Heart right ventricle (tissue), 16 donors: ENCODE measurements around the gene FGF21. TPM values are rescaled to one million over a fixed set of nuclear protein-coding genes. Genes with fewer than 3 reads are reported as not detected.

Experiments used
- ATAC-seq, 8 donors: fragments of 200-7000 bp; cut with Tn5 transposase; one replicate each; pipeline ENCODE4 v1.9.1; 2020; ENCODE audit warnings: mild to moderate bottlenecking in 8 of 8, moderate library complexity in 8 of 8, moderate number of reproducible peaks in 1 of 8
- DNase-seq, 2 donors: peaks; one replicate each; pipeline ENCODE4 v3.0.0-alpha.2; 2020
- H3K27ac ChIP-seq, 10 donors: fragments of 200-600 bp; sonication (generic) in 2 of 10; one replicate each; pipeline versions ENCODE4 v1.5.0 to v1.8.0; 2020 to 2022; ENCODE audit warnings: mild to moderate bottlenecking in 3 of 10
- H3K27me3 ChIP-seq, 7 donors: fragments of 200-600 bp; one replicate each; pipeline ENCODE4 v1.8.0; 2021 to 2022; ENCODE audit warnings: mild to moderate bottlenecking in 2 of 7
- H3K36me3 ChIP-seq, 9 donors: fragments of 200-600 bp; sonication (generic) in 1 of 9; one replicate each; pipeline versions ENCODE4 v1.5.0 to v1.8.0; 2020 to 2022; ENCODE audit warnings: mild to moderate bottlenecking in 2 of 9
- H3K4me1 ChIP-seq, 9 donors: fragments of 200-600 bp; sonication (generic) in 1 of 9; one replicate each; pipeline versions ENCODE4 v1.5.0 to v1.8.0; 2020 to 2022; ENCODE audit warnings: mild to moderate bottlenecking in 4 of 9
- H3K4me3 ChIP-seq, 10 donors: fragments of 200-600 bp; sonication (generic) in 2 of 10; one replicate each; pipeline versions ENCODE4 v1.5.0 to v1.8.0; 2020 to 2022; ENCODE audit warnings: mild to moderate bottlenecking in 7 of 10, moderate library complexity in 2 of 10
- H3K9me3 ChIP-seq, 11 donors: fragments of 200-600 bp in 10 of 11; sonication (generic) in 2 of 11; one replicate each; pipeline versions ENCODE4 v1.5.0 to v1.8.0; 2013 to 2022; ENCODE audit warnings: mild to moderate bottlenecking in 2 of 11, control low read depth in 1 of 11, moderate library complexity in 1 of 11
- WGBS, 2 donors: extraction: QIAGEN DNeasy Blood & Tissue Kit; methylation state at CpG; one replicate each; pipeline ENCODE4 v1.1.7; 2013; ENCODE audit warnings: inconsistent platforms in 1 of 2; 5-methylcytosine and 5-hydroxymethylcytosine counted together
- intact Hi-C, 10 donors: fragments of 100-400 bp; cut with DNase I; formaldehyde crosslinking; loops; one replicate each; pipeline versions ENCODE4 v1.11.1 to v1.14.2; 2022
- polyA plus RNA-seq, 2 donors: library from polyadenylated mRNA; stranded (reverse); fragments of 200-250 nt; gene quantifications; one replicate each; pipeline ENCODE4 v1.2.3, GENCODE V29; 2013
- total RNA-seq, 10 donors: library from RNA; stranded (reverse); fragmentation: NEBNext Ultra II Directional in 3 of 10; extraction: Animal tissue kit (Norgen Biotek cat#: 25700) in 3 of 10; gene quantifications; one replicate each; pipeline versions ENCODE4 v1.2.1 to v1.2.4, GENCODE V29; 2021 to 2023
- TF ChIP-seq, protein P1 (sequence below), 9 donors: fragments of 200-600 bp; sonication (generic) in 2 of 9; IDR thresholded peaks; one replicate each; pipeline versions ENCODE4 v1.5.0 to v1.8.0; 2021 to 2022; ENCODE audit warnings: antibody characterized with exemption in 9 of 9, mild to moderate bottlenecking in 5 of 9, moderate library complexity in 1 of 9
- donor health status: Arrhythmogenic right ventricular cardiomyopathy.
- donor health status: ischemic (EF 13 %, LVEDD 7.1; RV severe dilation, severe dysfunction).
- donor health status: healthy with polysubstance abuse.
- donor health status: DM: no; HTN: yes; CAD: no.
- donor health status: DM: no; HTN: no; CAD: no.
- donor health status: ischemic (EF 25% LVEDD 6.9; RV normal size, moderate dysfunction).
- donor health status: ischemic (EF 25% LVEDD 5.7; RV mildly dilated, moderate dysfunction).
- donor health status: healthy.
- donor health status: DM: yes; HTN: yes; CAD: no.
- donor health status: Ischemic cardiomyopathy.
- donor health status: ischemic (EF 35%, LVEDD 5.7; RV mildly dilated, moderate dysfunction).
- donor health status: nonischemic (EF 11% LVEDD 7.7; RV severe dilation, severe dysfunction).
- donor health status: DM: yes; HTN: yes; CAD: no.
- donor health status: PGD.
- donor health status: ischemic (EF 29% LVEDD 5.4; RV normal size, mild dysfunction).
- donor health status: nonischemic (EF 23%, LVEDD 6.1; RV moderate dilation, normal function).

Gene FGF21
- total and polyA plus RNA-seq, 12 donors, result not detected

DNA sequence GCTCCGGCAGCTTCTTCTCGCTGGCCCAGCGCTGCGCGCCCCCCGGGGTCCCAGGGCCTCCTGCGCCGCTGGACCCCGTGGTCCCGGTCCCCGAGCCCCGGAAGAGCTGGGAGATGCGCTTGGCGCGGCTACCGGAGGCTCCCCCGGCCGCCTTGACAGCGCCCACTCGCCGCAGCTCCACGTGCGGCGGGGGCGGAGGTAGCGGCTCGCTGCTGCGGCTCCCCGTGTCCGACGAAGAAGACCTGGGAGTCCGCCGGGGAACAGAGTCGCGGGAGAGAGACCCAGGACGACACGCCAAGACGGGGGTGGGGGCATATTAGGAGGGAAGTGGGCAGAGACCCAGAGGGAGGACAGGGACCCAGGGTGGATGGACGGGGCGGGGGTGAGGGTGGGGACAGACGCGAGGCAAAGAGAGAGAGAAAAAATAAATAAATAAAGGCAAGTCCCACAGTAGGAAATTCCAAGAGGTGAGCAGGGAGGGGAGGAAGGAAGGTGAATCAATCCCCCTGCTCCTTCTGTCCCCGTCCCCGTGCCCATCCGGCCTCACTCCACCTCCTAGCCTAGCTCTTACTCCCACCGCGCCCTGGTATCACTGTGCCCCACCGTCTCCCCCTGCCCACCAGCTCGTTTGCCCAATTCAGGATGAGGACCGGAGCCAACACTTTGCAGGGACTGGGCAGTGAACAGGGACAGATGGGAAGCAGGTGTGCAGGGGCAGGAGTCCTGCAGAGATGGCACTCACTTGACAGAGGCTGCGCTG, 15.7 kb upstream of the FGF21 start:
- no peak for DNase-seq

DNA sequence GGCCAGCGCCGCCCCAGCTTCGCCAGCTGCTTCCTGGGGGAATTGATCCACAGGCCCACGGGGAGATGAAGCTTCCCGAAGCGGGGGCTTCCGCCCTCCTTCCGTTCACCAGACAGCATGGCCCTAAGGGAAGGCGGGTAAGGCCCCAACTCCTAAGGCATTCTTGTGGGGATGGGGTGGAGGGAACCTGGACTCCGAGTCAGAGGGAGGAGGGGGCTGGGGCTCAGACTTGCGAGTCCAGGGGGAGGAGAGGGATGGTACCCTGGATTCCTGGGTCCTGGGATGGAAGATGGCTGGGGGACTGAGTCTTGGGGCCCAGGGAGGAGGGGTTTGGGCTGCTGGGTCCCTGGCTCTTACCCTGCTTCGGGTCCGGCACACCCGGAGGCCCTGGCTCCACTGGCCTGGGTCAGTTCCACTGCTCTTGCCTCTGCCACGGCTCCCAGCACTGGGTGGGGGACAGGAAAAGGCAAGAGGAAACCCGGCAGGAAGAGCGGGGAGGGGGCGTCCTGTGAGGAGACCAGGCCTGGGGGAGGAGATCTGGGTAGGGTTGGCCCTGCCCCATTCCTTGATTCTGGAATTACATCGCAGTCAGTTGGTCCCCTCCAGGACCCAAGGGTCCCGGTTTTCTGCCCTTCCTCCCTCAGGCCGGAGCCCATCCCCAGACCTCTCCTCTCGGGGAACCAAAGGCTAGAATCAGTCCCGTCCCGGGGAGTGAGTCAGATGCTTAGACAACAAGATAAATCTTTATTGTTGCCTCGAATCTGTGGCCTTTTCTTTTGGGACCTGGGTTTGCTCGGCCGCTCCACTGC, 15.0 kb upstream of the FGF21 start, which contains the start of gene RASIP1:
TSS of gene RASIP1 (minus strand) at position 447 of the 809 bp plus-strand sequence. CDS start at position 119, 328 bp downstream.
- peaks cover 0 to 36% (median 16%) of the 10 kb centered on the region in 9 donors for H3K4me1 ChIP-seq
- peaks cover 0 to 11% (median 0%) of the 10 kb centered on the region in 9 donors for H3K36me3 ChIP-seq
- H3K9me3 ChIP-seq, result no peaks in the 10 kb centered on the region
- peak; percentile 30 to 87 (median 72) for ATAC-seq
- intact Hi-C loops, result loop anchor here in 2 of 10 donors (5.0 kb wide), 2 partner anchors 42 to 93 kb away; partner anchors contain the start of gene CA11 (in 1 of the 2)
- H3K27me3 ChIP-seq, result peaks cover 0 to 22% (median 0%) of the 10 kb centered on the region in 7 donors
- peak within 1 kb of the TSS; percentile 81 to 97 (median 94) for H3K27ac ChIP-seq
- H3K4me3 ChIP-seq, result peak within 1 kb of the TSS; percentile 60 to 84 (median 71)
- peak; percentile 73 to 88 for DNase-seq
- 51% methylated on average over 25 to 27 of the region's 27 CpGs for WGBS, 2 donors
- TF ChIP-seq, protein P1, sequence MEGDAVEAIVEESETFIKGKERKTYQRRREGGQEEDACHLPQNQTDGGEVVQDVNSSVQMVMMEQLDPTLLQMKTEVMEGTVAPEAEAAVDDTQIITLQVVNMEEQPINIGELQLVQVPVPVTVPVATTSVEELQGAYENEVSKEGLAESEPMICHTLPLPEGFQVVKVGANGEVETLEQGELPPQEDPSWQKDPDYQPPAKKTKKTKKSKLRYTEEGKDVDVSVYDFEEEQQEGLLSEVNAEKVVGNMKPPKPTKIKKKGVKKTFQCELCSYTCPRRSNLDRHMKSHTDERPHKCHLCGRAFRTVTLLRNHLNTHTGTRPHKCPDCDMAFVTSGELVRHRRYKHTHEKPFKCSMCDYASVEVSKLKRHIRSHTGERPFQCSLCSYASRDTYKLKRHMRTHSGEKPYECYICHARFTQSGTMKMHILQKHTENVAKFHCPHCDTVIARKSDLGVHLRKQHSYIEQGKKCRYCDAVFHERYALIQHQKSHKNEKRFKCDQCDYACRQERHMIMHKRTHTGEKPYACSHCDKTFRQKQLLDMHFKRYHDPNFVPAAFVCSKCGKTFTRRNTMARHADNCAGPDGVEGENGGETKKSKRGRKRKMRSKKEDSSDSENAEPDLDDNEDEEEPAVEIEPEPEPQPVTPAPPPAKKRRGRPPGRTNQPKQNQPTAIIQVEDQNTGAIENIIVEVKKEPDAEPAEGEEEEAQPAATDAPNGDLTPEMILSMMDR (IDR thresholded peaks at IDR 0.05), result no peak

More for the DNA sequence above, 15.7 kb upstream of the FGF21 start:
- intact Hi-C loops, result loop anchor here in 6 of 10 donors (2.0 to 10.0 kb wide), 5 partner anchors 15 to 95 kb away; partner anchors contain the start of genes NTN5 (in 3 of the 6) and CA11 (in 2 of the 6)
- Histone ChIP-seq H3K4me1 (peaks cover 0 to 36% (median 19%) of the 10 kb centered on the region in 9 donors), H3K27me3 (peaks cover 0 to 21% (median 0%) of the 10 kb centered on the region in 7 donors), H3K36me3 (peaks cover 0 to 18% (median 0%) of the 10 kb centered on the region in 9 donors), H3K9me3 (no peaks in the 10 kb centered on the region), H3K4me3 (peak overlapping the region; percentile 60 to 84 (median 71)), H3K27ac (peak overlapping the region; percentile 81 to 97 (median 94))
- TF ChIP-seq, protein P1 (IDR thresholded peaks at IDR 0.05), result no peak
- WGBS, 2 donors, result 9 to 10% methylated on average over 46 to 51 of the region's 51 CpGs
- peak in 1 of 8 donors; percentile 1 for ATAC-seq

DNA sequence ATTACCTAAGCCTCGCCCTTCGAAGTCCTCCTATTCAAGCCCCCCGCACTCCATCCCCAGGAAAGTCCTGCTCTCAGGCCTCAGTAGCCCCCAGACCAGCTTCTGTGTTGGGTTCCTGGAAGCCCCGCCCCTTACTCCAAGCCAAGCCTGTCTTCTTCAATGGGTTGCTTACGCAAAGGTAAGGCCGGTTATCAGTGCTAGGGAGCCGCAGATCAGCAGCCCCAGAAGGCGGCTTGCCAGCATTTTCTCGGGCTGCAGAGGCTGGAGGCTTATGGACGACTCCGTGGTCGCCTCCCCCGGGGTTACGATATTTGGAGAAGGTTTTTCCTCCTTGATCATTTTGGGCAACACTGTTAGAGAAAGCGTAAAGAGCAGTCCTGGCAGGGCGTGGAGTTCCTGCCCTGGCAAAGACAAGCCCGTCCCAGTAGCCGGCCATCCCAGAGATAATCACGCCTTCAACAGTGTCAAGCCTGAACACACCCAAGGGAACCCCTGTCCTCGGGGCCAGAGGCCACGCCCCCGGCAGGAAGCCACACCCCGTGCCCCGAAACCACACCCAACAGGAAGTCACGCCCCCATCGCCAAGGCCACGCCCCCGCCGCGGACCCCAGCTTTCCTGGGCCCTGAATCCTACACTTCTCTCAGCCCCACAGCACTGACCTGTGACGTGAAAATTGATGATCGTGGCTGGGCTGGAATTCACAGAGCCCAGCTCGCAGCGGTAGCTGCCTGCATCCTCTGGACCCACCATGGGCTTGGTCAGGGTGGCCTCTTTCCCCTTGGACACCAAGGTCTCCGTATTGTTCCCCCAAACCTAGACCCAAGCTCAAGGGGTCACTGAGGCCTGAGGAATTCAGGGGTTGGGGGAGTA, 14.0 kb upstream of the FGF21 start:
- peak; percentile 61 to 73 for DNase-seq
- Histone ChIP-seq H3K9me3 (no peaks in the 10 kb centered on the region), H3K4me3 (peak overlapping the region; percentile 1 to 84 (median 71)), H3K27me3 (peaks cover 0 to 32% (median 3%) of the 10 kb centered on the region in 7 donors), H3K36me3 (peaks cover 0 to 8% (median 0%) of the 10 kb centered on the region in 9 donors), H3K27ac (peak overlapping the region; percentile 81 to 97 (median 94)), H3K4me1 (peaks cover 0 to 40% (median 18%) of the 10 kb centered on the region in 9 donors)
- WGBS, 2 donors, result 31 to 37% methylated on average over 35 of the region's 35 CpGs
- ATAC-seq, result peak; percentile 18 to 73 (median 50)
- intact Hi-C loops, result loop anchor here in 2 of 10 donors (5.0 kb wide), 2 partner anchors 41 to 94 kb away; partner anchors contain the start of gene CA11 (in 1 of the 2)
- TF ChIP-seq, protein P1 (IDR thresholded peaks at IDR 0.05), result no peak
